A549 (cell line): ENCODE results near the gene DDB1.

ENCODE experiments used
- CBX2 ChIP-seq: fragments of 200-600 bp; sonication (generic); IDR thresholded peaks from 2 replicates; pipeline ENCODE4 v1.6.1; 2016; ENCODE audit warnings: low read depth, mild to moderate bottlenecking, borderline replicate concordance
- EP300 ChIP-seq, 2 experiments: fragments of >200 bp; sonication (Bioruptor Twin); formaldehyde crosslinking; IDR thresholded peaks; 2 replicates in 1 of 2; 3 replicates in 1 of 2; pipeline ENCODE4 v1.6.1; 2016 to 2017
- MAX ChIP-seq: IDR thresholded peaks from 2 replicates; pipeline ENCODE4 v1.6.1; 2012
- MYC ChIP-seq: IDR thresholded peaks from 2 replicates; pipeline ENCODE4 v1.6.1; 2012; ENCODE audit warnings: mild to moderate bottlenecking, inconsistent platforms, low read length, improper control_type of control experiment, borderline replicate concordance
- NFE2L2 ChIP-seq: fragments of 150-350 bp; conservative IDR thresholded peaks from 2 replicates; pipeline ENCODE4 v1.6.1; 2014; ENCODE audit warnings: low read length
- POLR2A ChIP-seq: IDR thresholded peaks from 2 replicates; pipeline ENCODE4 v1.6.1; 2012; ENCODE audit warnings: mild to moderate bottlenecking, low read length
- RFX5 ChIP-seq: fragments of 450-650 bp; IDR thresholded peaks from 2 replicates; pipeline ENCODE4 v1.7.1; 2014; ENCODE audit warnings: antibody characterized with exemption, mild to moderate bottlenecking, moderate library complexity
- TFCP2L1 ChIP-seq: fragments of 250-450 bp; sonication (Bioruptor Pico); IDR thresholded peaks from 2 replicates; pipeline ENCODE4 v1.5.0; 2021; ENCODE audit warnings: mild to moderate bottlenecking
- TP53 ChIP-seq: fragments of 250-450 bp; sonication (Bioruptor Pico); IDR thresholded peaks from 2 replicates; pipeline ENCODE4 v1.5.0; 2021; ENCODE audit warnings: mild to moderate bottlenecking, moderate library complexity
- TF ChIP-seq, protein P1 (sequence below): fragments of >200 bp; sonication (Bioruptor Twin); formaldehyde crosslinking; IDR thresholded peaks from 3 replicates; pipeline ENCODE4 v1.5.1; 2016

- TF ChIP-seq, protein P1, sequence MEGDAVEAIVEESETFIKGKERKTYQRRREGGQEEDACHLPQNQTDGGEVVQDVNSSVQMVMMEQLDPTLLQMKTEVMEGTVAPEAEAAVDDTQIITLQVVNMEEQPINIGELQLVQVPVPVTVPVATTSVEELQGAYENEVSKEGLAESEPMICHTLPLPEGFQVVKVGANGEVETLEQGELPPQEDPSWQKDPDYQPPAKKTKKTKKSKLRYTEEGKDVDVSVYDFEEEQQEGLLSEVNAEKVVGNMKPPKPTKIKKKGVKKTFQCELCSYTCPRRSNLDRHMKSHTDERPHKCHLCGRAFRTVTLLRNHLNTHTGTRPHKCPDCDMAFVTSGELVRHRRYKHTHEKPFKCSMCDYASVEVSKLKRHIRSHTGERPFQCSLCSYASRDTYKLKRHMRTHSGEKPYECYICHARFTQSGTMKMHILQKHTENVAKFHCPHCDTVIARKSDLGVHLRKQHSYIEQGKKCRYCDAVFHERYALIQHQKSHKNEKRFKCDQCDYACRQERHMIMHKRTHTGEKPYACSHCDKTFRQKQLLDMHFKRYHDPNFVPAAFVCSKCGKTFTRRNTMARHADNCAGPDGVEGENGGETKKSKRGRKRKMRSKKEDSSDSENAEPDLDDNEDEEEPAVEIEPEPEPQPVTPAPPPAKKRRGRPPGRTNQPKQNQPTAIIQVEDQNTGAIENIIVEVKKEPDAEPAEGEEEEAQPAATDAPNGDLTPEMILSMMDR = no peak
- TF ChIP-seq TFCP2L1 (CRISPR knock-in tag) (no peak), MAX (no peak), EP300 (IDR thresholded peaks at IDR 0.05) (no peak), RFX5 (no peak), TP53 (CRISPR knock-in tag) (no peak), CBX2 (no peak), MYC (no peak), POLR2A (no peak), NFE2L2 (no peak)
Measured at GRCh38 chr11:61298663-61299244, 34.2 kb downstream of the DDB1 start.
